Stimulated activated CD4-positive, alpha-beta T cell treated with anti-CD3 and anti-CD28 coated beads, Interleukin-4, amount 100 ng/mL, for 48 hours (primary cell): Measurements from ENCODE around the gene CHRDL2.
A peak's percentile ranks its signal among the peaks of the same experiment; 100 is the strongest.

Source experiments
- DNase-seq, 2 donors: peaks; one replicate each; pipeline ENCODE4 v3.0.0-alpha.2; 2020; ENCODE audit warnings: low read depth in 2 of 2

The CHRDL2 gene

DNA sequence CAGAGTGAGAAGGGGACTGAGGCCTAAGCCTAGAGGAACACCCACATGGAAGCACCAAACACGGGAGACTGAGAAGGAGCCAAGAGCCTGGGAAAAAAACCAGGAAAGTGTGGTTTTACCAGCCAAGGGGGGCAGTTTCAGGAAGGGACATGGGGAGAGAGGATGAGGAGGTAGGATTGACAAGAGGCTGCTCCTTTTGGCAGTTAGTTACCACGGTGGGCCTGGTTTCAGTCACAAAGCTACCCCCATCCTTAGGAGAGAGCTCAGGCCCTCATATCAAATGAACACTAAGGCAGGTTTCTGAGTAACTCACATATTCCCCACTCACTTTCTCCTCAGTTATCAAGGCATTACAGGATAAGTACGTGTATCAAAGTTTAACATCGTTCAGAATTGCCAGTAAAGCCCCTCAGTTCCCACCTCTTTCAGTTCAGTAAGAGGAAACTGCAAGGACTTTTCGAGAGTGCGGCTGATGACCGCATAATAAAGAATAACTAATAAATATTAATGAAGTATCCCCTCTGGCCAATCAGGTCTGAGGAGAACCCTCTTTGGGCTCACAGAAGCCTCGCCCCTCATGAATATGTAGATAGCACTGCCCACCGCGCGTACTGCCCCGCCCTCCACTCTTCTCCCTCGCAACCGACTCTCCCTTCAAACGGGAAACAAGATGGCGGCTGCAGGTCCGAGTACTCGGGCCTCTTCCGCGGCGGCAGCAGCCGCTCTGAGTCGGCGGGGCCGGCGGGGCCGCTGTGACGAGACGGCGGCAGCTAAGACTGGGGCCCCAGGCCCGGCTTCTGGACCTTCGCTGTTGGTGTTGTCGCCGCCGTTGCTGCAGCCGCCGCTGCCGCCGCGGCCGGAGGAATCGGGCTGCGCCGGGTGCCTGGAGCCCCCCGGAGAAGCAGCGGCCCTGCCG lies 17.2 kb upstream of the CHRDL2 start, which contains the start of gene RNF169:
RNF169 (plus strand) TSS at position 639 of the 916 bp plus-strand sequence; CDS start at position 671, 32 bp downstream.
- DNase-seq, result peak; percentile 77 to 85

DNA sequence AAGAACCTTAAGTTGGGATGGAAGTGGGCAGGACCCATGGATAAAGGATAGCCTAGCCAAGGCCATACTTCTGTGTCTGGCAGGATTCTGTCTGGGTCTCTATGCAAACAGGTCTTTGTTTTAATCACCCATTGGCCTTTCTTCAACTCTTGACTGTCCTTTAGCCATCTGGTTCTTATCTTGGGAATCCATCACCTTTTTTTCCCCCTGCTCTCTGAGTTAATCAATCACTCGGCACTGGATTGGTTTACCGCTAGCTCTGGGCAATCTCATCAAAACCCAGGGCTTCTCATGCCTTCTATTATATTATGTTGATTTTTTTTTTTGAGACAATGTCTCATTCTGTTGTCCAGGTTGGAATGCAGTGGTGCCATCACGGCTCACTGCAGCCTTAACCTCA lies 15.6 kb upstream of the CHRDL2 start:
- DNase-seq, result no peak

DNA sequence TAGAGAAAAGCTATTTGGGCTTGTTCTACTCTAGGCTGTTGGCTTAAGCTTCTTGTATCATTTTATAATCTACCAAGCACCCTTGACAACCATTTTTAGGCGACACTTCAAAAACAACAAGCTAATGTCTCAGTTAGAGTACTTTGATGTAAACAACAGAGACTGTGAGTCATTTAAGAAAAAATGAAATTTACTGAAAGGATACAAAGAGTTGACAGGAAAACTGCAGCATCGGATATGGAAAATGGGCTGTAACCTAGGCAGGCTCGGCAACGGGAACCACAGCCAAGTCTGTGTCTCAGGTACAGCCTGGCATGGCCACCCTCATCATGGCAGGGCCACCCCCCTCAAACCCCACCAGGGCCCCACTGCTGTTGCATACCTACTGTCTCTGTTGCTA lies 13.1 kb upstream of the CHRDL2 start:
- no peak for DNase-seq

DNA sequence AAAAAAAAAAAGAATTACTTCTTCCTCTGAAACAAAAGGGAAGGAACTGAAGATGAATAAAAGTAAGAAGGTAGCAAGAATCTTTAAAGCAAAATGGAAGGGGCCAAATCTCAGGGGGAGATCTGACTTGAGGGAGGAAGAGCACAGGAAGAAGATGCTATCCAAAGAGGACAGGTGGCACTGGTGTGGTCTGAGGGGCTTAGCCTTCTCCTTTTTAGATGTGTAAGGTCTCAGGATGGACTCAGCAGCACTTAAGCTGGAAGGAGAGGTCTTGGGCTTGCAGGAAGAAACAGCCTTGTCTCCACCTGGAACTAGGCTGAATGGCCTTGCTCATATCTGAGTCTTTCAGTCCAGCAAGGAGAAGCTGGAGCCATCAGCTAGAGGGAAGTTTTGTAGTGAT lies 12.4 kb upstream of the CHRDL2 start:
- no peak for DNase-seq

DNA sequence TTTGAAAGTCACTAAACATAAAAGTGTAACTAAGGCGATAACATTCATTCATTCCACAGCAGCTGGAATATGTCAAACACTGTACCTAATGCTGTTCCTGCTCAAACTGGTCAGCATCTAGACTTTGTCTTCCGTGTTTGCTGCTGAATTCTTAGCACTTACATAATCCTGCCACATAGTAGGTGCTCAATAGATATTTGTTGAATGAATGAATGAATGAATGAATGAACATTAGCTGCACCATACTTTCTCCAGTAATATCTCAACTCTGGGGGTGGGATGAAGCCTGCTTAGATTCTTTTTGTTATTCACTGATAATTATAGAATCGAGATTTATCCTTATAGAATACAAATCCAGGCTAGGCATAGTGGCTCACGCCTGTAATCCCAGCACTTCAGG lies 10.8 kb upstream of the CHRDL2 start:
- no peak for DNase-seq

DNA sequence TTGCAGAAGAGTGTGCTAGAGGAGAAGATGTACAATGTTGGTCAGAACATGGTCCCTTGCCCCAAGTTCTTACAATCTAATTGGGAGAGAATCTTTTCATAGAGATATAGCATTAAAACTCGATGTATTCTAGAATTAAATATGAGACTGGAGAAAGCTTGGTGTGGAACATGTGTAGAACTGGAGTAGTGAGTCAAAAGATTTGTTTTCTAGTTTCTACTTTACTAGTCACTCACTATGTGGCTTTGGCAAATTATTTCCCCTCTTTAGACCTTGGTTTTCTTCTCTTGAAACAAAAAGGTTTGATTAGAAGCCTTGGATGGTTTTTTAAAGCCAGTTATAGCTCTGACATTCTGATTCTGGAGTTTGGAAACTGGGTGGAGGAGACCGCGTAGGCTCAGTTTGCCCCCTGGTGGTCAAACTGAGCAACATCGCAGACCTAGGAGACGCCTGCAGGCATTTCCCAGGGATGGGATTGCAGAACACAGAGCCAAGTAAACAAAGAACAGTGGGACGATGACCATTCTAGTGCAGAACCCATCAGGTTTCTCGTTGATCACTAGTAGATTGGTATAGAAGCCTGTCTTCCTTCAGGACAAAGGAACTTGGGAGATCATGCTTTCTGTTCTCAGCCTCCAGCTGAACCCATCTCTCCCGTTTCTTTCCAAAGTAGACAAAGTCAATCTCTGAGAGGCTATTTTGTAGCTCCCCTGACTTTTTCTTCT lies 8.5 kb upstream of the CHRDL2 start:
- peak in 1 of 2 donors; percentile 22 for DNase-seq

DNA sequence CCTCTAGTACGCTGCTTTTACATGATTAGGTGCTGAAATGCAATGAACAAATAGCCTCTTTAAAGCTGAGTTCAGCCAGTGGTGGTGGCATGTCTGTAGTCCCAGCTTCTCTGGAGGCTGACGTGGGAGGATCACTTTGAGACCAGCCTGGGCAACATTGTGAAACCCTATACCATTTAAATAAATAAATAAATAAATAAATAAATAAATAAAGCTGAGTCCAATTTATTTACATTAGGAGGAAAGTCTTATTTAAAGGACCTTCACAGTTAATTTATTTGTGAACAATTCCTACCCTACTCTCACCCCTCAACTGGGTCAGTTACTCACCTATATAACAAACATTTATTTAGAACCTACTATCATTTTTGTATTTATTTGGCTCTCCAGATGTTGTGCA lies 4.8 kb upstream of the CHRDL2 start:
- DNase-seq, result no peak

DNA sequence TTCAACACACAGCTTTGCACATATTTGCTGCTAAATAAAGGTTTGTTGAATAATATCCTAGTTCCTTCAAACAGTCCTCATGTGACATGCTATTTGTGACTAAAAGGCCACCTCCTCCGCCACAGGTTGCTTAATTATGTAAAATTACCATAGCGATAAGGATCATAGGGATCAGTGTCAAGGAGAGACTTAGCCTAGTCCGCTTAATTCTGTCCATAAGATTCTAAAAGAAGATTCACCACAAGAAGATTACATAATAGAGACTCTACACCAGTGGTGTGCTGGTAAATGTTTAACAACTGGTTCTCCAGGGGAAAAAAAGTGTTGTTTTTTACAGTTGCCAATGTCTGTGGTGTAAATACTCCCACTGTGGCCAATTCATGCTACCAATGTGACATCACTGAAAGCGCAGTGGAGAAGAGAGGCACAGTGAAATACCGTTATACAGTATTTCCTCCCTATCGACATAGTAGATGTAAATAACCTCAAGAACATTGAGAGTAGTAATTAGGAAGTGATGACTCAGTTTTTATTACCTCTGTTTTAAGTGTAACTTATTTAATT lies 4.2 kb upstream of the CHRDL2 start:
- DNase-seq, result no peak

DNA sequence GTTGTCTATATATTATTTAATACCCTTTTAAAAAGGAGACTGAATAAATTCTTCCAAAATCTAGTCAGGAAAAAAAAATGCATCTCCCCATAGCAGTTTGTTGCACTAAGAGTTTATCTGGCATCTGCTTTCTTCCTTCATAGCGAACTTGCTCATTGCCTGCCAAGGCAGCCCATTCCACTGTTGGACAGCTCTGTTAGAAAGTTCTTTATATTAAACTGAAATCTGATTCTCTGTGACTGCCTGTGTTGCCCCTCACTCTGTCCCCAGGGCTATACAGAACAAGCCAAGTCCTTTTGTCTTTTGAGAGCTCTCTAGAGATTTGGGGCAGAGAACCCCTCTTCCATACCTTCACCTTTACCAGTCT lies 3.3 kb upstream of the CHRDL2 start:
- no peak for DNase-seq

DNA sequence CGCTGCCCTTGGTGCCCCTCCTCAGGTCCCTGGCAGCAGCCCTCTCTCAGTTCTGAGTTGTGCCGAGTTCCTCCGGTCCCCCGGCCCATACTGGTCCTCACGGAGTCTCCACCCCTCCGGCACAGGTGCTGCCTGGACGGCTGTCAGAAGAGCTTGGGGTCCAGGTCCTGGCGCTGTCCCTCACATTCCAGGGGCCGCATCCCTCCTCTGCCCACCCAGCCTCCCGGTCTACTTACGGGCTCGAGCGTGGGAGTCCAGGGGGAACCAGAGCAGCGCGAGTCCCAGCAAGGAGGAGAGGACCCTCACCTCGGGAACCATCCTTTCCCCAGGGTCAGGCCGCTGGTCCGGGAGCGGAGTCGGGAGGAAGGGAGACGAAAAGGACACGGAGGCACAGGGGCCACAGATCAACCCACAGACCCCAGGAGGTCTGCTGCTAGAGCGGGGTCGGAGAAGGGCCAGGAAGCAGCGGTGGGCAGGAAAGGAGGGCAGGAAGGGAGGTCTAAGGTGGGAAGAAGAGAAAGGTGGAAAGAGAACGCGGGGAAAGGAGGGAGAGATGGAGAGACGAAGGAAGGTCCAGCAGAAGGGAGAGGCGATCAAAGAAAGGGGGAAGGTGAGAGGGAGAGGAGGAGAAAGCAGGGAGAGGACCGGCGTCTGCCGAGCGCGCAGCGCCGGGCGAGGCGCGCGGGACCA lies 510 bp downstream of the CHRDL2 start:
- no peak for DNase-seq

DNA sequence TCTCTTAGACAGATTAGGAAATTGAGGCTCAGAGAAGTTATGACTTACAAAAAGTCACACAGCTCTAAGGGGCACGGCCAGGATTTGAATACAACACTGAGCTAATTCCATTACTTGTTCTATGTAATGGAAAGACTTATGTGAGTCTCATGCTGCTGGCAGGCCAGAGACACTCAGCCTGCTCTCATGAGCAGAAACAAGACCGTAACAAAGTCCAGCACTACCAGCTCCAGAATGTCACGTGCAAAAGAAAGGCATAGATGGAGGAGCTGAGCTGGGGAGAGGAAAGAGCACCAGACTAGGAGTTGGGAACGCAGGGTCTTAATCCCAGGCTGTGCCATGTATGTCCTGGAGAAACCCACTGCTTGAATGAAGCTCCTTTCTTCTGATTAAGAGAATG lies 1.8 kb downstream of the CHRDL2 start:
- no peak for DNase-seq

DNA sequence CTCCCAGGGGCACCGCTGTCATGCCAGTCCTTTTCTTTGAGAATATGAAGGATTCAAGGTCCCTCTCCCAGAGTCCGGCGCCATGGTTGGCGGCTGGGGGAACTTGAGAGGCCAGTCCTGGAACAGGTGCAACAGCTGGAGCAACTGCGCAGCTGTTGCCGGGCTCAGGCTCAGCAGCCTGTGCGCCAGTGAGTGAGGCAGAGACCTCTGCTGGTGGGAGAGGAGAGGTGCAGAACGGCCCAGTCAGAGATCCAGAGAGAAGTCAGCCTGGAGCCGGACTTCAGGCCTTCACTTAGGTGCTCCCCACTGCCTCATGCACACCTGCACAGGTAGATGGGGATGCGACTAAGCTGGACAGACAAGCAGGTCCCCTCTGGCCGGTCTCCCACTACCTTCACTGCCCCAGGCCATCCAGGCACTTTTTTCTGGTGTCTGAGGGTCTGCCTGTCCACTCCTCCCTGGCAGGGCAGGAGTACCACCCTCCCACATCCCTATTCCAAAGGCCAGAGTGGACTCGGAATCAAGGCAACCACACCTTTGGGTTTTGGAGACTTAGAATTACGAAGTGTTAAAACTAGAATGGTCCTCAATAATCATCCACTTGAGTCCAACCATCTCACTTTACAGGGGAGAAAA lies 4.6 kb downstream of the CHRDL2 start:
- peak; percentile 38 to 40 for DNase-seq

DNA sequence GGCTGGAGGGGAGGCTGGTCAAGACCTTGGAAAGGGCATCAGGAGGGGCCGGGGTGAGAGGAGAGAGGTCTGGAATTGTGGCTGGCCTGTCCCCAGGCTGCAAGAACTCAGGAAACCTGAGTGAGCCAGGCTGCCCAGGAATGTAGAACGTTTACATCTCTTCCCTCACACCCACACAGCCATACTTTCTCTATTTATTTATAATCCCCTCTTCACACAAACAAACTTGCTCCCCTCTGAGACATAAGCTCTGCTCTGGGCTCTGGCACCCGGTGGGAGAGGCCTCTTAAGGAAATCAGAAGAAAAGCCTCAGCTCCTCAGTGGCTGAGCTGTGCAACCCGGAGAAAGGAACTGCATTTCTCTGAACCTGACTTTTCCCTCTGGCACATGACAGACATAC lies 5.5 kb downstream of the CHRDL2 start:
- DNase-seq, result no peak

DNA sequence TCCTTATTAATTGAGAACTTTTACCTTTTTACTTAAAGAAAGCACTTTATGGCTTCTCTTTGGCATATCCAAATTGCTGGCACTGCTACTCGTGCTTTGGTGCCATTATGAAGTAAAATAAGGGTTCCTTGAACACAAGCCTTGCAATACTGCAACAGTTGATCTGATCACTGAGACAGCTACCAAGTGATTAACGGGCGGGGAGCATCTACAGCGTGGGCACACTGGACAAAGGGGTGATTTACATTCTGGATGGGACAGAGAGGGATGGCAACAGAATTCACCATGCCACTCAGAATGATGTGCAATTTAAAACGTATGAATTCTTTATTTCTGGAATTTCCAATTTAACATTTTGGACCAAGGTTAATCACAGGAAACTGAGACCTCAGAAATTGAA lies 7.7 kb downstream of the CHRDL2 start:
- no peak for DNase-seq

DNA sequence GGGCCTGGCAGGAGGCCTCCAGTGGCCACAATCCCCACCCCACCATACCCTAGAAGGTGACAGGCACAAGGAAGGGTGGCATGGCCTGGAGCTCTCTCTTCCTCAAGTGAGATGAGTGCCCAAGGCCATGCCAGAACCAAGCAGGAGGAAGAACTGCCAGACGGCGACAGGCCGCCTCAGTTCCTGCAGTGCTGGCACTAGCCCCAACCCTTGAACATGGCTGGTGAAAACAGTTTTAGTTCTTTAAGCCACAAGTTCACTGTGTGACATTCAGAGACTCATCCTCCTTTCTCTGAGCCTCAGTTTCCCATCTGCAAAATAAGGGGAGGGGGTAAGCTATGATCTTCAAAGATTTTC lies 9.8 kb downstream of the CHRDL2 start:
- DNase-seq, result no peak

DNA sequence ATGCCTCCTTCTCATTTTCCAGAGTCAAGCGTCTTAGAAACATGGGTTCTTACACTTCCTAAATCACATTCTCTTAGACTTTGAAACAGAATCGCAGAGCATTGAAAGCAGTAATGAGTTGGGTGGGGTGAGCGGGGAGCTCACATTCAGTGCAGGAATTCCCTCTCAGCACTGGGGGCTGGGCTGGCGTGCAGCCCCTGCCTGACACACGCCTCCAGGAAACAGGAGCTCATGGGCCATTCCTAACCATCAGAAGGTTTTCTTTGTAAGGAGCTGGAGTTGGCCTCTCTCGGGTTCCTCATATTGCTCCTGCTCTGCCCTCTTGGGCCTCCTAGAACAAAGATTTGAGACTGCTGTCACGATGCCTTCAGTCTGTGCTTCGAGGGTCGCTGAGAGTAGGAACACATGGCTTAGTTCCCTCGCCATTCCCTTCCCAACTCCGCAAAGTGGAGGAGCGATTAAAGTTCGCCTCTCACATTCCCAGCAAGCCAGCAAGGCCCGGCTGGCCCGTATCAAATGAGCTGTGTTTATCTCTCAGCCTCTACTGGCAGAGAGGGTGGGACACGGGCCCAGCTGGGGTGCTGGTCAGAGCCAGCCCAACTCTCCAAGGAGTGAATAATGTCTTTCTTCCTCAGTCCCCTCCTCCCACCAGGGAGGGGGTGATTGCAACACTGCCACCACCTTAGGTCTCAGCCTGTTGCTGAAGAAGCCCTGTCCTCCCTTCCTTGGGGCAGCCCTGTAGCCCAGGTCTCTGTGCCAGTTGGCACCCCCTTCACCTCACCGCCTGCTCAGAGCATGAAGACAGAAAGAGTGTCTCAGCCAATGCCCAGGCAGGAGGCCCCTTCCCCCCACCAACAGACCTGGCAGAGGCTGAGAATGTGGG lies 10.4 kb downstream of the CHRDL2 start:
- no peak for DNase-seq

DNA sequence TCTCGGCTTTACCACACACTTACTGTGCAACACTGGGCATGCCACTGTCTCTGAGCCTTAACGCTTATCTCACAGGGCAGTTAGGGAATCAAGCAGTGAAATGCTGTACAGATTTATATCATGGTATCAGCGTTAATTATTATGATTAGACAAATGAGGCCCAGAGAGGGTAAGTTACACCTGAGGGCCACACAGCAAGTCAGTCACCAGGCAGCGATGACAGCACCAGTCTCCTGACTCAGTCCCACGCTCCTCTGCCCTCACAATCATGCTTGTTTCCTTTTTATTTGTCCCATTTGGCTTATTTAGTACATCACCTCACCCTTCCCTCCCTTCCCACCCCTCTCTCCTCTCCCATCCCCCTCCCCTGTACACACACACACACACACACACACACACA lies 12.2 kb downstream of the CHRDL2 start:
- DNase-seq, result no peak

DNA sequence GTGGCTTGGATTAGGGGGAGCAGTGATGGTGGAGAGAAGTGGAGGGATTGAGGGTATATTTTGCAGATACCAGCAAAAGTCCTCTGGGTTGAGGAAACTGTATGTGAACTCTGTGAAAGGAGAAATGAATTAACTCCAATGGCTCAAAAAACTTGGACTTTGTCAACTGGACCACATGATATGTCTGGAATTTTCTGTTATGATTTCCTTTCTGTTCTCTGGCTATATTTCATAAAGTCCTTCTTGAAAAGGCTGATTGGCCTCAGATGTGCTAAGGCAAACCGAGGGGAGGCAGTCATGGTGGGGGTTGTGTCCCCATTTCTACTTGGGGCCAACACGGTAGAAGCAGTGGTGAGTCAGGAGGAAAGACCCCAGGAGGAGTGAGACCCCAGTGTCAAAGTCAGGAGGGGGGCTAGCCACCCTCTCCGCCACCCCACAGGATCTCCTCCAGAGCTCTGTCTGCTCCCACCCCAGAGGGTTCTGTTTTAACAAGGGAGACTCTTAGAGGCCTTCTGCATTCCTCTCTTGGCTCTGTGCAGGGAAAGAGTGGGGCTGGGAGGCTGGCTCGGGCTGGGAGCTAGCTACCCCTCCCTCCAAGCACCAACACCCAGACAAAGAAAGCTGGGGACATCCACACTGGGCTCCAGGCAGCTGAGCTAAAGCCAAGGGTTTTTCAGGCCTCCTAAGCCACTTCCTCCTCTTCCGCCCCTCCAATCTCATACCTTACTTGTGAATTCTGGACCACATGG lies 13.8 kb downstream of the CHRDL2 start:
- no peak for DNase-seq

DNA sequence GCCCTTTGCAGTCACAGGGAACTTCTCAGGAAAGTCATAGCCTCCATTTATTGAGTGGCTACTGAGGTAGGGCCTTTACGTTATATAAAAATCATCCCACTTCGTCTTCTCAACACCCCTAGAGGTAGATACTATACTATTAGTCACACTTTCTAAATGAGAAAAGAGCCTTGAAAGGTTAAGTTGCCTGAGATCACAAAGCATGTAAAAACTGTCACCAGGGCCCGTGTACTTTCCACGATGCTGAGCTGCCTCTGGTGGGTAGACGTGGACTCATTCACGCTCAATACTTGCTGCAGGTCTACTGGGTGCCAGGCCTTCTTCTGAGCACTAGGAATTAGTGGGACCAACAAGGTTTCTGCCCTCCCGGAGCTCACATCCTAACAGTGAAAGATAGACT lies 16.3 kb downstream of the CHRDL2 start:
- no peak for DNase-seq

DNA sequence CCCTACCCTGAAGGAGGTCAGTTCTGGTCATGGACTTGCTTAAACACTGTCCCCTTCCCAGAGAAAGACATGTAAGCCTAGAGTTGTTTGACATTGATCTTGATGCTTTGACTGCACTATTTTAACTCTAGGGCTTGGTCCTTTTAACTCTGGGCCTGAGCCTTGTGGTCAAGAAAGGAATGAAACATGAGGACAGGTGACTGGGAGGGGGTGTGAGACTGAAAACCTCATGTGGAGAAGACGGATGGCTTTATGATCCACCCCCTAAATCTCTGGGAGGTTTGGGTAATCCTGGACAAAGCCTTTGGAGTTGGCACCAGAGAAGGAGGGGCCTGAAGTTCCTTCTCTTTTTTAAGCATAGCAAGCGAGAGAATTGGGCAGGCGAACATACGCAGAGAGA lies 17.5 kb downstream of the CHRDL2 start:
- no peak for DNase-seq
